Measurements from ENCODE around the gene SLC9A3.

- no peak for TF ChIP-seq ZNF70 (CRISPR knock-in tag; IDR thresholded peaks at IDR 0.05)
- TF ChIP-seq ARNTL (CRISPR knock-in tag; IDR thresholded peaks at IDR 0.05; ENCODE audit: borderline replicate concordance, low read depth): no peak
- TF ChIP-seq ZFP3 (CRISPR knock-in tag; IDR thresholded peaks at IDR 0.05): no peak
- no peak for TF ChIP-seq BACH2 (CRISPR knock-in tag; IDR thresholded peaks at IDR 0.05; ENCODE audit: borderline replicate concordance)
- TF ChIP-seq CSDC2 (CRISPR knock-in tag; IDR thresholded peaks at IDR 0.05): no peak
- TF ChIP-seq, protein P1, sequence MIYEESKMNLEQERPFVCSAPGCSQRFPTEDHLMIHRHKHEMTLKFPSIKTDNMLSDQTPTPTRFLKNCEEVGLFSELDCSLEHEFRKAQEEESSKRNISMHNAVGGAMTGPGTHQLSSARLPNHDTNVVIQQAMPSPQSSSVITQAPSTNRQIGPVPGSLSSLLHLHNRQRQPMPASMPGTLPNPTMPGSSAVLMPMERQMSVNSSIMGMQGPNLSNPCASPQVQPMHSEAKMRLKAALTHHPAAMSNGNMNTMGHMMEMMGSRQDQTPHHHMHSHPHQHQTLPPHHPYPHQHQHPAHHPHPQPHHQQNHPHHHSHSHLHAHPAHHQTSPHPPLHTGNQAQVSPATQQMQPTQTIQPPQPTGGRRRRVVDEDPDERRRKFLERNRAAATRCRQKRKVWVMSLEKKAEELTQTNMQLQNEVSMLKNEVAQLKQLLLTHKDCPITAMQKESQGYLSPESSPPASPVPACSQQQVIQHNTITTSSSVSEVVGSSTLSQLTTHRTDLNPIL (CRISPR knock-in tag; IDR thresholded peaks at IDR 0.05; ENCODE audit: low read depth): no peak
- no peak for TF ChIP-seq ZFP30 (CRISPR knock-in tag; IDR thresholded peaks at IDR 0.05)
- TF ChIP-seq PATZ1 (CRISPR knock-in tag; IDR thresholded peaks at IDR 0.05; ENCODE audit: borderline replicate concordance): no peak
- TF ChIP-seq SNAI2 (CRISPR knock-in tag; IDR thresholded peaks at IDR 0.05): no peak
- TF ChIP-seq, protein P2, sequence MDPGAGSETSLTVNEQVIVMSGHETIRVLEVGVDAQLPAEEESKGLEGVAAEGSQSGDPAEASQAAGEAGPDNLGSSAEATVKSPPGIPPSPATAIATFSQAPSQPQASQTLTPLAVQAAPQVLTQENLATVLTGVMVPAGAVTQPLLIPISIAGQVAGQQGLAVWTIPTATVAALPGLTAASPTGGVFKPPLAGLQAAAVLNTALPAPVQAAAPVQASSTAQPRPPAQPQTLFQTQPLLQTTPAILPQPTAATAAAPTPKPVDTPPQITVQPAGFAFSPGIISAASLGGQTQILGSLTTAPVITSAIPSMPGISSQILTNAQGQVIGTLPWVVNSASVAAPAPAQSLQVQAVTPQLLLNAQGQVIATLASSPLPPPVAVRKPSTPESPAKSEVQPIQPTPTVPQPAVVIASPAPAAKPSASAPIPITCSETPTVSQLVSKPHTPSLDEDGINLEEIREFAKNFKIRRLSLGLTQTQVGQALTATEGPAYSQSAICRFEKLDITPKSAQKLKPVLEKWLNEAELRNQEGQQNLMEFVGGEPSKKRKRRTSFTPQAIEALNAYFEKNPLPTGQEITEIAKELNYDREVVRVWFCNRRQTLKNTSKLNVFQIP (CRISPR knock-in tag; IDR thresholded peaks at IDR 0.05; ENCODE audit: borderline replicate concordance, low read depth): no peak
- no peak for TF ChIP-seq OSR1 (CRISPR knock-in tag; IDR thresholded peaks at IDR 0.05)
- no peak for TF ChIP-seq TOX (CRISPR knock-in tag; IDR thresholded peaks at IDR 0.05; ENCODE audit: borderline replicate concordance)
- TF ChIP-seq PPARA (CRISPR knock-in tag; IDR thresholded peaks at IDR 0.05; ENCODE audit: borderline replicate concordance): no peak
Observed at GRCh38 chr5:514101-514485, 10.2 kb downstream of the SLC9A3 start.

All from SK-N-SH treated with all-trans-retinoic acid at 6 μM for 48 hours (cell line).